ENCODE measurements around the gene UBE2D4. TPM values are rescaled to one million over a fixed set of nuclear protein-coding genes. Genes with fewer than 3 reads are reported as not detected.
A peak's percentile ranks its signal among the peaks of the same experiment; 100 is the strongest.

UBE2D4 gene
- total and polyA plus RNA-seq, 2 donors (not counting 3 experiments of a cell fraction or from before 2014, with no cell fraction given) = 11.3 to 19.8 TPM

- peaks cover 8% of the 10 kb centered on the region for H3K4me1 ChIP-seq (ENCODE audit: control insufficient read depth, extremely low read depth, insufficient read depth, low read length)
- POLR2A ChIA-PET = no interaction called here
- intact Hi-C loops (cut with micrococcal nuclease) = loop anchor here (1.0 to 5.0 kb wide), 3 partner anchors 20 to 334 kb away; partner anchors contain the start of genes MRPS24 and UBE2D4
These were observed 20.3 kb upstream of the UBE2D4 start for GRCh38 chr7:43905956-43906330.

More at GRCh38 chr7:43905956-43906330, 20.3 kb upstream of the UBE2D4 start:
- DNase-seq (ENCODE audit: low read depth, low spot score) (peak; percentile 48), FAIRE-seq (peak; percentile 43)
- H3K9ac ChIP-seq (replicated peaks; ENCODE audit: extremely low read depth, insufficient read depth, low read length) = peak overlapping the region; percentile 68
- BruUV-seq (replicated peaks) = no TSS peak
- peak overlapping the region; percentile 51 for H2AFZ ChIP-seq (ENCODE audit: low read depth, low read length)
- no peak for TF ChIP-seq CTCF (IDR thresholded peaks at IDR 0.05; ENCODE audit: extremely low read depth in 1 of 2, insufficient read depth in 1 of 2, low read depth in 1 of 2, low read length in 2 of 2)
- no peak for TF ChIP-seq POLR2AphosphoS5 (IDR thresholded peaks at IDR 0.05; ENCODE audit: insufficient read depth, low read depth, low read length)
- no peak for TF ChIP-seq EZH2 (IDR thresholded peaks at IDR 0.05; ENCODE audit: borderline replicate concordance, low read depth, low read length, severe bottlenecking)
- H3K27ac ChIP-seq (ENCODE audit: insufficient read depth, low read depth, low read length) = peak overlapping the region; percentile 19
- H3K9me3 ChIP-seq (replicated peaks; ENCODE audit: control insufficient read depth, insufficient read depth, low read length) = no peaks in the 10 kb centered on the region
- dilution Hi-C loops (cut with MboI; ENCODE audit: extremely low pct_ligation_motif_present, low sequenced_read_pairs) = no loop called here
- peaks cover 38% of the 10 kb centered on the region for H3K79me2 ChIP-seq (ENCODE audit: control insufficient read depth, insufficient read depth, low read length)
- no peaks in the 10 kb centered on the region for H4K20me1 ChIP-seq (replicated peaks; ENCODE audit: control insufficient read depth, extremely low read depth, insufficient read depth, low read length)
- no peaks in the 10 kb centered on the region for H3K9me1 ChIP-seq (replicated peaks; ENCODE audit: control insufficient read depth, extremely low read depth, insufficient read depth, low read length)
- H3K36me3 ChIP-seq (ENCODE audit: control insufficient read depth in 2 of 2, extremely low read depth in 1 of 2, insufficient read depth in 2 of 2, low read length in 2 of 2) = no peaks in the 10 kb centered on the region
- no peaks in the 10 kb centered on the region for H3K27me3 ChIP-seq (ENCODE audit: control insufficient read depth in 2 of 2, insufficient read depth in 2 of 2, low read length in 2 of 2)
- CTCF ChIA-PET = interaction anchor here (1.0 kb wide), 2 partner anchors 12 to 26 kb away, joined by 3 to 7 read pairs; no protein-coding TSS in a partner anchor
- H3K4me3 ChIP-seq (replicated peaks in 1 of 3; ENCODE audit: insufficient read depth in 1 of 3, low read depth in 1 of 3, low read length in 3 of 3) = peak overlapping the region; percentile 56 to 69 (median 59)
- H3K4me2 ChIP-seq (ENCODE audit: insufficient read depth, low read length) = peak overlapping the region; percentile 90

Data from endothelial cell of umbilical vein (primary cell).